Activated B cell treated with CpG ODN at 0.5 μM for 24 hours (primary cell): ENCODE results near the gene FAM135A. TPM values are rescaled to one million over a fixed set of nuclear protein-coding genes. Genes with fewer than 3 reads are reported as not detected.

Experiments used
- ATAC-seq: fragments of 200-7000 bp; cut with Tn5 transposase; one replicate; pipeline ENCODE4 v1.10.0; 2021; ENCODE audit warnings: low read depth, mild to moderate bottlenecking, moderate library complexity
- CTCF ChIA-PET: fragments of 350-600 bp; sonication (Branson Sonifier 250); formaldehyde crosslinking; loops from one replicate; lab custom pipeline; 2021; ENCODE audit warnings: antibody characterized with exemption; lab: Charles Lee
- POLR2A ChIA-PET: fragments of 350-600 bp; sonication (Branson Sonifier 250); formaldehyde crosslinking; loops from one replicate; lab custom pipeline; 2021; ENCODE audit warnings: antibody characterized with exemption; lab: Charles Lee
- DNase-seq: peaks from one replicate; pipeline ENCODE4 v3.0.0; 2022
- H3K27ac Mint-ChIP-seq: one replicate; pipeline ENCODE4 v1.8.0; 2020; ENCODE audit warnings: mixed read lengths
- H3K27me3 Mint-ChIP-seq: one replicate; pipeline ENCODE4 v1.8.0; 2021; ENCODE audit warnings: mixed read lengths
- H3K36me3 Mint-ChIP-seq: one replicate; pipeline ENCODE4 v1.8.0; 2021; ENCODE audit warnings: low read depth, mixed read lengths
- H3K4me1 Mint-ChIP-seq: one replicate; pipeline ENCODE4 v1.8.0; 2021; ENCODE audit warnings: mixed read lengths
- H3K4me3 Mint-ChIP-seq: one replicate; pipeline ENCODE4 v1.8.0; 2020; ENCODE audit warnings: mild to moderate bottlenecking, mixed read lengths
- H3K9me3 Mint-ChIP-seq: one replicate; pipeline ENCODE4 v1.8.0; 2020; ENCODE audit warnings: mixed read lengths
- CTCF ChIP-seq: fragments of 200-600 bp; IDR thresholded peaks from one replicate; pipeline ENCODE4 v1.8.0; 2022; ENCODE audit warnings: antibody characterized with exemption, mild to moderate bottlenecking
- intact Hi-C: fragments of 100-400 bp; cut with micrococcal nuclease; formaldehyde crosslinking; loops from one replicate; pipeline ENCODE4 v1.15.1; 2024
- total RNA-seq: library from RNA; stranded (reverse); gene quantifications from 2 replicates; pipeline ENCODE4 v1.2.3, GENCODE V29; 2022

The FAM135A gene
- total RNA-seq, 1 donor from 2014 or later, result 18.2 TPM

GRCh38 chr6:70527071-70527737 lies 113.9 kb downstream of the FAM135A start:
- Mint-ChIP-seq H3K9me3 (no peaks in the 10 kb centered on the region), H3K4me3 (no peak overlapping the region)
- ATAC-seq, result no peak

GRCh38 chr6:70530023-70530422 lies 116.7 kb downstream of the FAM135A start:
- H3K27me3 Mint-ChIP-seq, result no peaks in the 10 kb centered on the region
- ChIA-PET POLR2A (no interaction called here), CTCF (no interaction called here)
- no peak overlapping the region for H3K4me3 Mint-ChIP-seq
- intact Hi-C loops, result no loop called here
- H3K9me3 Mint-ChIP-seq, result no peaks in the 10 kb centered on the region
- DNase-seq, result no peak
- H3K4me1 Mint-ChIP-seq, result no peaks in the 10 kb centered on the region
- no peak for TF ChIP-seq CTCF
- peaks cover 22% of the 10 kb centered on the region for H3K36me3 Mint-ChIP-seq
- H3K27ac Mint-ChIP-seq, result no peak overlapping the region
- ATAC-seq, result no peak

More at GRCh38 chr6:70527071-70527737, 113.9 kb downstream of the FAM135A start:
- Mint-ChIP-seq H3K36me3 (peaks cover 17% of the 10 kb centered on the region), H3K27ac (no peak overlapping the region), H3K4me1 (no peaks in the 10 kb centered on the region), H3K27me3 (no peaks in the 10 kb centered on the region)
- intact Hi-C loops, result no loop called here
- no peak for TF ChIP-seq CTCF
- ChIA-PET CTCF (interaction anchor here (0.7 kb wide), 1 partner anchor 160 kb away, joined by 3 read pairs; no protein-coding TSS in a partner anchor), POLR2A (no interaction called here)
- DNase-seq, result no peak

GRCh38 chr6:70531133-70531532 lies 117.8 kb downstream of the FAM135A start:
- DNase-seq, result no peak
- Mint-ChIP-seq H3K27ac (no peak overlapping the region), H3K36me3 (peaks cover 21% of the 10 kb centered on the region), H3K4me1 (no peaks in the 10 kb centered on the region), H3K27me3 (no peaks in the 10 kb centered on the region), H3K4me3 (no peak overlapping the region), H3K9me3 (no peaks in the 10 kb centered on the region)
- CTCF ChIA-PET, result no interaction called here
- no peak for TF ChIP-seq CTCF
- ATAC-seq, result no peak
- intact Hi-C loops, result no loop called here
- POLR2A ChIA-PET, result no interaction called here

- Mint-ChIP-seq H3K4me3 (no peak overlapping the region), H3K4me1 (peaks cover 5% of the 10 kb centered on the region), H3K27me3 (no peaks in the 10 kb centered on the region), H3K36me3 (peaks cover 31% of the 10 kb centered on the region), H3K9me3 (no peaks in the 10 kb centered on the region), H3K27ac (no peak overlapping the region)
- intact Hi-C loops, result no loop called here
- TF ChIP-seq CTCF, result no peak
- DNase-seq, result no peak
- no peak for ATAC-seq
- ChIA-PET CTCF (no interaction called here), POLR2A (no interaction called here)
Observed at GRCh38 chr6:70537266-70537665, 124.0 kb downstream of the FAM135A start.

- DNase-seq, result no peak
- no peaks in the 10 kb centered on the region for H3K27me3 Mint-ChIP-seq
- H3K36me3 Mint-ChIP-seq, result peaks cover 26% of the 10 kb centered on the region
Observed at GRCh38 chr6:70538376-70538775, 125.1 kb downstream of the FAM135A start.

More at GRCh38 chr6:70538376-70538775, 125.1 kb downstream of the FAM135A start:
- no peak for ATAC-seq
- ChIA-PET POLR2A (no interaction called here), CTCF (no interaction called here)
- Mint-ChIP-seq H3K27ac (no peak overlapping the region), H3K9me3 (no peaks in the 10 kb centered on the region), H3K4me1 (peaks cover 5% of the 10 kb centered on the region), H3K4me3 (no peak overlapping the region)
- TF ChIP-seq CTCF, result no peak
- intact Hi-C loops, result no loop called here
